HEK293 (cell line): Measurements from ENCODE around the gene KLHL36.

ENCODE experiments used
- GLI4 ChIP-seq: fragments of 450-650 bp; formaldehyde crosslinking; IDR thresholded peaks from 2 replicates; pipeline ENCODE4 v1.5.1; 2016; ENCODE audit warnings: missing biosample characterization, missing genetic modification characterization
- RBAK ChIP-seq: fragments of 450-650 bp; formaldehyde crosslinking; IDR thresholded peaks from 2 replicates; pipeline ENCODE4 v1.5.1; 2016; ENCODE audit warnings: missing biosample characterization, missing genetic modification characterization
- TCF7L2 ChIP-seq: IDR thresholded peaks from 2 replicates; pipeline ENCODE4 v1.6.1; 2011; ENCODE audit warnings: low read depth, mild to moderate bottlenecking, inconsistent platforms, low read length, moderate library complexity, borderline replicate concordance
- YY1 ChIP-seq: fragments of 450-650 bp; formaldehyde crosslinking; IDR thresholded peaks from 2 replicates; pipeline ENCODE4 v1.5.1; 2018; ENCODE audit warnings: missing biosample characterization, missing genetic modification characterization
- ZNF274 ChIP-seq, 2 experiments: fragments of 200-500 bp in 1 of 2; fragments of 450-650 bp in 1 of 2; sonication (Bioruptor generic) in 1 of 2; formaldehyde crosslinking in 1 of 2; IDR thresholded peaks; 2 replicates each; pipeline versions ENCODE4 v1.5.1 to v1.6.1; 2014 to 2016; ENCODE audit warnings: borderline replicate concordance in 1 of 2, inconsistent platforms in 1 of 2, low read length in 1 of 2, missing biosample characterization in 1 of 2, missing genetic modification characterization in 1 of 2
- ZNF654 ChIP-seq: fragments of 450-650 bp; formaldehyde crosslinking; IDR thresholded peaks from 2 replicates; pipeline ENCODE4 v1.5.1; 2016; ENCODE audit warnings: low read depth, missing biosample characterization, missing genetic modification characterization
- ZNF76 ChIP-seq: fragments of 450-650 bp; formaldehyde crosslinking; IDR thresholded peaks from 2 replicates; pipeline ENCODE4; 2016; ENCODE audit warnings: low read depth, missing biosample characterization, missing genetic modification characterization, borderline replicate concordance
- ZNF776 ChIP-seq: fragments of 450-650 bp; formaldehyde crosslinking; IDR thresholded peaks from 2 replicates; pipeline ENCODE4 v1.5.0; 2017; ENCODE audit warnings: missing biosample characterization, missing genetic modification characterization, borderline replicate concordance
- TF ChIP-seq, protein P1 (sequence below): fragments of 450-650 bp; formaldehyde crosslinking; IDR thresholded peaks from 2 replicates; pipeline ENCODE4 v1.5.1; 2016; ENCODE audit warnings: missing biosample characterization, missing genetic modification characterization
- TF ChIP-seq, protein P2 (sequence below): fragments of 450-650 bp; formaldehyde crosslinking; IDR thresholded peaks from 2 replicates; pipeline ENCODE4 v1.5.1; 2016; ENCODE audit warnings: missing biosample characterization, missing genetic modification characterization
- TF ChIP-seq, protein P3 (sequence below): fragments of 450-650 bp; formaldehyde crosslinking; IDR thresholded peaks from 2 replicates; pipeline ENCODE4 v1.5.1; 2016; ENCODE audit warnings: missing biosample characterization, missing genetic modification characterization

DNA sequence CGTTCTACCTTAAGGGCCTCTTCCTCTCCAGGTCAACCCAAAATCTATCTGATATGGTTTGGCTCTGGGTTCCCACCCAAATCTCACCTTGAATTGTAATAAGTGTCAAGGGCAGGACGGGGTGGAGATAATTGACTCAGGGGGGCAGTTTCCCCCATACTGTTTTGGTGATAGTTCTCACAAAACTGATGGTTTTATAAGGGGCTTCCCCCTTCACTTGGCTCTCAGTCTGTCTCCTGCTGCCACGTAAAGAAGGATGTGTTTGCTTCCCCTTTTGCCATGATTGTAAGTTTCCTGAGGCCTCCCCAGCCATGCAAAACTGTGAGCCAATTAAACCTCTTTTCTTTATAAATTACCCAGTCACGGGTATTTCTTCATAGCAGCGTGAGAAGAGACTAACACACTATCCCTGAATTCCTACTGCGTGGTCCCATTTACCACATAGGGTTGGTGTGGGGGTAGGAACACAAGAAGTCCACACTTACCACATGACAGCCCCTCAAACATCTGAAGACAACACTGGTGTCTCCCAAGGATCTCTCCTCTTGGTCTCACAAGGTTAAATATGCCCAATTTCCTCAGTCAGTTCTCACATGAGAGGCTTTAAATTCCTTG, 38.6 kb upstream of the KLHL36 start:
- TF ChIP-seq, protein P1, sequence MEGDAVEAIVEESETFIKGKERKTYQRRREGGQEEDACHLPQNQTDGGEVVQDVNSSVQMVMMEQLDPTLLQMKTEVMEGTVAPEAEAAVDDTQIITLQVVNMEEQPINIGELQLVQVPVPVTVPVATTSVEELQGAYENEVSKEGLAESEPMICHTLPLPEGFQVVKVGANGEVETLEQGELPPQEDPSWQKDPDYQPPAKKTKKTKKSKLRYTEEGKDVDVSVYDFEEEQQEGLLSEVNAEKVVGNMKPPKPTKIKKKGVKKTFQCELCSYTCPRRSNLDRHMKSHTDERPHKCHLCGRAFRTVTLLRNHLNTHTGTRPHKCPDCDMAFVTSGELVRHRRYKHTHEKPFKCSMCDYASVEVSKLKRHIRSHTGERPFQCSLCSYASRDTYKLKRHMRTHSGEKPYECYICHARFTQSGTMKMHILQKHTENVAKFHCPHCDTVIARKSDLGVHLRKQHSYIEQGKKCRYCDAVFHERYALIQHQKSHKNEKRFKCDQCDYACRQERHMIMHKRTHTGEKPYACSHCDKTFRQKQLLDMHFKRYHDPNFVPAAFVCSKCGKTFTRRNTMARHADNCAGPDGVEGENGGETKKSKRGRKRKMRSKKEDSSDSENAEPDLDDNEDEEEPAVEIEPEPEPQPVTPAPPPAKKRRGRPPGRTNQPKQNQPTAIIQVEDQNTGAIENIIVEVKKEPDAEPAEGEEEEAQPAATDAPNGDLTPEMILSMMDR: no peak
- TF ChIP-seq TCF7L2 (no peak), ZNF654 (tag by site-specific recombination) (no peak), ZNF76 (tag by site-specific recombination) (no peak), GLI4 (tag by site-specific recombination) (no peak), YY1 (no peak), RBAK (tag by site-specific recombination) (no peak), ZNF274 (IDR thresholded peaks at IDR 0.05; ENCODE audit: low read length) (no peak), ZNF274 (tag by site-specific recombination; IDR thresholded peaks at IDR 0.05; ENCODE audit: borderline replicate concordance) (no peak), ZNF776 (tag by site-specific recombination) (no peak)
- TF ChIP-seq, protein P2, sequence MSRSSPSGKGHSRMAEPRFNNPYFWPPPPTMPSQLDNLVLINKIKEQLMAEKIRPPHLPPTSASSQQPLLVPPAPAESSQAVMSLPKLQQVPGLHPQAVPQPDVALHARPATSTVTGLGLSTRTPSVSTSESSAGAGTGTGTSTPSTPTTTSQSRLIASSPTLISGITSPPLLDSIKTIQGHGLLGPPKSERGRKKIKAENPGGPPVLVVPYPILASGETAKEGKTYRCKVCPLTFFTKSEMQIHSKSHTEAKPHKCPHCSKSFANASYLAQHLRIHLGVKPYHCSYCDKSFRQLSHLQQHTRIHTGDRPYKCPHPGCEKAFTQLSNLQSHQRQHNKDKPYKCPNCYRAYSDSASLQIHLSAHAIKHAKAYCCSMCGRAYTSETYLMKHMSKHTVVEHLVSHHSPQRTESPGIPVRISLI: no peak
- TF ChIP-seq, protein P3, sequence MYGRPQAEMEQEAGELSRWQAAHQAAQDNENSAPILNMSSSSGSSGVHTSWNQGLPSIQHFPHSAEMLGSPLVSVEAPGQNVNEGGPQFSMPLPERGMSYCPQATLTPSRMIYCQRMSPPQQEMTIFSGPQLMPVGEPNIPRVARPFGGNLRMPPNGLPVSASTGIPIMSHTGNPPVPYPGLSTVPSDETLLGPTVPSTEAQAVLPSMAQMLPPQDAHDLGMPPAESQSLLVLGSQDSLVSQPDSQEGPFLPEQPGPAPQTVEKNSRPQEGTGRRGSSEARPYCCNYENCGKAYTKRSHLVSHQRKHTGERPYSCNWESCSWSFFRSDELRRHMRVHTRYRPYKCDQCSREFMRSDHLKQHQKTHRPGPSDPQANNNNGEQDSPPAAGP (tag by site-specific recombination): no peak
